MV-4-11 (cell line): Measurements from ENCODE around the gene ALPL.
"Not testable (repeated sequence)": the region's sequence is repeated elsewhere in the genome, so short reads cannot be mapped to it uniquely, and the experiment has no call there.

Source experiments
- DNase-seq: peaks from one replicate; lab custom pipeline; 2025; lab: John Stamatoyannopoulos, UW

ALPL gene

GRCh38 chr1:21509351-21510112, at the start of gene ALPL:
TSS of gene ALPL (plus strand) at chr1:21509423. CDS start at chr1:21554082, 44,659 bp downstream.
- no peak for DNase-seq

GRCh38 chr1:21465127-21465526, 44.1 kb upstream of the ALPL start:
- not testable (repeated sequence) for DNase-seq

- not testable (repeated sequence) for DNase-seq
Measured at GRCh38 chr1:21467946-21468345, 41.3 kb upstream of the ALPL start.

- DNase-seq, result peak; percentile 37
Measured at GRCh38 chr1:21468599-21468998, 40.6 kb upstream of the ALPL start.

- no peak for DNase-seq
Measured at GRCh38 chr1:21469581-21469980, 39.6 kb upstream of the ALPL start.

GRCh38 chr1:21472861-21473260, 36.4 kb upstream of the ALPL start:
- DNase-seq, result no peak

- no peak for DNase-seq
Measured at GRCh38 chr1:21478356-21478755, 30.9 kb upstream of the ALPL start.

GRCh38 chr1:21483881-21484280, 25.3 kb upstream of the ALPL start:
- not testable (repeated sequence) for DNase-seq

GRCh38 chr1:21489146-21489545, 20.1 kb upstream of the ALPL start:
- DNase-seq, result no peak

- DNase-seq, result peak; percentile 35
Measured at GRCh38 chr1:21490774-21491487, 18.3 kb upstream of the ALPL start.

GRCh38 chr1:21491488-21492355, 17.5 kb upstream of the ALPL start:
- DNase-seq, result no peak

GRCh38 chr1:21492356-21492625, 16.9 kb upstream of the ALPL start:
- no peak for DNase-seq

GRCh38 chr1:21494196-21494595, 15.0 kb upstream of the ALPL start:
- no peak for DNase-seq

GRCh38 chr1:21495225-21495820, 13.9 kb upstream of the ALPL start:
- DNase-seq, result no peak

GRCh38 chr1:21496063-21496462, 13.2 kb upstream of the ALPL start:
- no peak for DNase-seq

GRCh38 chr1:21496886-21497285, 12.3 kb upstream of the ALPL start:
- no peak for DNase-seq

- no peak for DNase-seq
Measured at GRCh38 chr1:21497466-21498061, 11.7 kb upstream of the ALPL start.

GRCh38 chr1:21499283-21499950, 9.8 kb upstream of the ALPL start:
- DNase-seq, result no peak

- no peak for DNase-seq
Measured at GRCh38 chr1:21503706-21504377, 5.4 kb upstream of the ALPL start.

- no peak for DNase-seq
Measured at GRCh38 chr1:21506804-21507203, 2.4 kb upstream of the ALPL start.
